B cell (primary cell): ENCODE data around the gene CA7.

Source experiments
- CTCF ChIP-seq: fragments of 200-600 bp; IDR thresholded peaks from one replicate; pipeline ENCODE4 v1.8.0; 2022; ENCODE audit warnings: antibody characterized with exemption, mild to moderate bottlenecking
- EZH2 ChIP-seq: IDR thresholded peaks from 2 replicates; pipeline ENCODE4 v1.6.1; 2012; ENCODE audit warnings: borderline replicate concordance, low read depth, mild to moderate bottlenecking, moderate library complexity, low read length; ENCODE audit not compliant: insufficient read depth, poor library complexity, severe bottlenecking

- TF ChIP-seq CTCF, result no peak
- TF ChIP-seq EZH2, result no peak
Observed at GRCh38 chr16:66899310-66899944, 55.2 kb downstream of the CA7 start.
